SK-N-SH (cell line): ENCODE data around the gene ZNF358. TPM values are rescaled to one million over a fixed set of nuclear protein-coding genes. Genes with fewer than 3 reads are reported as not detected.

Experiments
- CTCF ChIA-PET: fragments of 300-600, 350-600 bp; formaldehyde crosslinking; extraction: SDS; loops from one replicate; lab custom pipeline; 2021; lab: Yijun Ruan, JAX
- POLR2A ChIA-PET: fragments of 350-600 bp; sonication (Branson Sonifier 250); formaldehyde crosslinking; extraction: SDS; loops from one replicate; lab custom pipeline; 2020; ENCODE audit warnings: antibody characterized with exemption, inconsistent platforms; lab: Yijun Ruan, JAX
- DNase-seq: peaks from one replicate; pipeline ENCODE4 v3.0.0; 2012
- H2AFZ ChIP-seq: fragments of 200-600 bp; sonication (generic); 2 replicates; pipeline ENCODE4 v1.8.1; 2016; ENCODE audit warnings: antibody characterized with exemption, mild to moderate bottlenecking, low read depth
- H3F3A ChIP-seq: fragments of 200-600 bp; sonication (generic); replicated peaks from 2 replicates; pipeline ENCODE3; 2016; ENCODE audit warnings: antibody characterized with exemption, mild to moderate bottlenecking; ENCODE audit not compliant: insufficient read depth
- H3K27ac ChIP-seq, 2 experiments: fragments of 200-500 bp in 1 of 2; fragments of 200-600 bp in 1 of 2; sonication (Bioruptor generic) in 1 of 2; sonication (generic), shearing (Covaris generic) in 1 of 2; 2 replicates each; pipeline versions ENCODE4 v1.5.1 to v1.6.1; 2014 to 2016; ENCODE audit warnings: low read depth in 2 of 2, inconsistent platforms in 1 of 2, low read length in 1 of 2, mild to moderate bottlenecking in 1 of 2, mixed read lengths in 1 of 2
- H3K27me3 ChIP-seq: fragments of 200-600 bp; sonication (generic), shearing (Covaris generic); 2 replicates; pipeline ENCODE4 v1.6.1; 2016; ENCODE audit warnings: mixed run types; ENCODE audit not compliant: insufficient read depth
- H3K36me3 ChIP-seq, 2 experiments: fragments of 200-500 bp in 1 of 2; fragments of 200-600 bp in 1 of 2; sonication (Bioruptor generic) in 1 of 2; sonication (generic) in 1 of 2; replicated peaks in 1 of 2; 2 replicates each; pipeline versions ENCODE3 to v1.5.1; 2014 to 2016; ENCODE audit warnings: low read length in 1 of 2, mild to moderate bottlenecking in 1 of 2; ENCODE audit not compliant: insufficient read depth in 2 of 2, control insufficient read depth in 1 of 2
- H3K4me1 ChIP-seq, 2 experiments: fragments of 200-500 bp in 1 of 2; fragments of 200-600 bp in 1 of 2; sonication (Bioruptor generic) in 1 of 2; sonication (generic), shearing (Covaris generic) in 1 of 2; 2 replicates each; pipeline versions ENCODE4 v1.5.1 to v1.6.1; 2014 to 2016; ENCODE audit warnings: low read depth in 1 of 2, low read length in 1 of 2, mixed run types in 1 of 2; ENCODE audit not compliant: insufficient read depth in 2 of 2, control insufficient read depth in 1 of 2
- H3K4me2 ChIP-seq: fragments of 200-600 bp; sonication (generic), shearing (Covaris generic); 2 replicates; pipeline ENCODE4 v1.6.1; 2017; ENCODE audit warnings: mixed run types
- H3K4me3 ChIP-seq, 2 experiments: fragments of 200-500 bp in 1 of 2; fragments of 200-600 bp in 1 of 2; sonication (Bioruptor generic) in 1 of 2; sonication (generic), shearing (Covaris generic) in 1 of 2; 2 replicates each; pipeline versions ENCODE4 v1.5.1 to v1.8.1; 2014 to 2016; ENCODE audit warnings: low read depth in 2 of 2, inconsistent platforms in 1 of 2, low read length in 1 of 2, mild to moderate bottlenecking in 1 of 2, mixed read lengths in 1 of 2, moderate library complexity in 1 of 2
- H3K79me2 ChIP-seq: fragments of 200-600 bp; sonication (generic); 2 replicates; pipeline ENCODE4 v1.8.1; 2017; ENCODE audit warnings: mild to moderate bottlenecking; ENCODE audit not compliant: insufficient read depth
- H3K9ac ChIP-seq: fragments of 200-600 bp; sonication (generic); 2 replicates; pipeline ENCODE4 v1.6.1; 2017; ENCODE audit warnings: mixed run types
- H3K9me2 ChIP-seq: fragments of 200-600 bp; sonication (generic); 2 replicates; pipeline ENCODE4 v1.6.1; 2017; ENCODE audit warnings: mixed run types
- H3K9me3 ChIP-seq: fragments of 200-600 bp; sonication (generic); 2 replicates; pipeline ENCODE4 v1.6.1; 2017; ENCODE audit warnings: mixed run types, mild to moderate bottlenecking, moderate library complexity
- H4K20me1 ChIP-seq: fragments of 200-600 bp; sonication (generic); 2 replicates; pipeline ENCODE4 v1.6.1; 2017; ENCODE audit warnings: mild to moderate bottlenecking, mixed run types; ENCODE audit not compliant: insufficient read depth
- EP300 ChIP-seq, 2 experiments: IDR thresholded peaks; 2 replicates each; pipeline versions ENCODE4 v1.4.0 to v1.6.1; 2012; ENCODE audit warnings: borderline replicate concordance in 1 of 2, low read depth in 1 of 2, low read length in 1 of 2
- MXI1 ChIP-seq: IDR thresholded peaks from 2 replicates; pipeline ENCODE4 v1.6.1; 2012; ENCODE audit warnings: mild to moderate bottlenecking, low read depth, low read length, improper control_type of control experiment
- NFIC ChIP-seq: IDR thresholded peaks from 2 replicates; pipeline ENCODE4 v1.4.0; 2012; ENCODE audit warnings: borderline replicate concordance
- RAD21 ChIP-seq: IDR thresholded peaks from 2 replicates; pipeline ENCODE4 v1.6.1; 2012; ENCODE audit warnings: mild to moderate bottlenecking, low read length
- RCOR1 ChIP-seq: fragments of 150-350 bp; IDR thresholded peaks from 2 replicates; pipeline ENCODE4 v1.6.1; 2017; ENCODE audit warnings: antibody characterized with exemption, low read length
- RXRA ChIP-seq: IDR thresholded peaks from 2 replicates; pipeline ENCODE4 v1.4.0; 2012; ENCODE audit warnings: low read depth, mild to moderate bottlenecking, borderline replicate concordance
- TAF1 ChIP-seq: IDR thresholded peaks from 2 replicates; pipeline ENCODE4 v1.6.1; 2012; ENCODE audit warnings: low read depth, mild to moderate bottlenecking, low read length, moderate library complexity, borderline replicate concordance
- WGBS: methylation state at CpG from one replicate; pipeline ENCODE4 v1.1.6; 2017; ENCODE audit warnings: low lambda C conversion rate; 5-methylcytosine and 5-hydroxymethylcytosine counted together
- polyA plus RNA-seq, 3 experiments: library from polyadenylated mRNA; depleted of rRNA; stranded (reverse); fragments of >200 nt; gene quantifications; 2 replicates each; pipeline ENCODE4 v1.2.3, GENCODE V29; 2012
- TF ChIP-seq, protein P1 (sequence below): IDR thresholded peaks from 2 replicates; pipeline ENCODE4 v1.4.0; 2012; ENCODE audit warnings: low read depth, borderline replicate concordance
- TF ChIP-seq, protein P2 (sequence below): fragments of 200-600 bp; sonication (generic); IDR thresholded peaks from 2 replicates; pipeline ENCODE4 v1.6.1; 2017; ENCODE audit warnings: antibody characterized with exemption, mild to moderate bottlenecking, moderate library complexity

The ZNF358 gene
- polyA plus RNA-seq, 1 of the 3 experiments (the other 2 are of a cell fraction), result 49.3 TPM

DNA sequence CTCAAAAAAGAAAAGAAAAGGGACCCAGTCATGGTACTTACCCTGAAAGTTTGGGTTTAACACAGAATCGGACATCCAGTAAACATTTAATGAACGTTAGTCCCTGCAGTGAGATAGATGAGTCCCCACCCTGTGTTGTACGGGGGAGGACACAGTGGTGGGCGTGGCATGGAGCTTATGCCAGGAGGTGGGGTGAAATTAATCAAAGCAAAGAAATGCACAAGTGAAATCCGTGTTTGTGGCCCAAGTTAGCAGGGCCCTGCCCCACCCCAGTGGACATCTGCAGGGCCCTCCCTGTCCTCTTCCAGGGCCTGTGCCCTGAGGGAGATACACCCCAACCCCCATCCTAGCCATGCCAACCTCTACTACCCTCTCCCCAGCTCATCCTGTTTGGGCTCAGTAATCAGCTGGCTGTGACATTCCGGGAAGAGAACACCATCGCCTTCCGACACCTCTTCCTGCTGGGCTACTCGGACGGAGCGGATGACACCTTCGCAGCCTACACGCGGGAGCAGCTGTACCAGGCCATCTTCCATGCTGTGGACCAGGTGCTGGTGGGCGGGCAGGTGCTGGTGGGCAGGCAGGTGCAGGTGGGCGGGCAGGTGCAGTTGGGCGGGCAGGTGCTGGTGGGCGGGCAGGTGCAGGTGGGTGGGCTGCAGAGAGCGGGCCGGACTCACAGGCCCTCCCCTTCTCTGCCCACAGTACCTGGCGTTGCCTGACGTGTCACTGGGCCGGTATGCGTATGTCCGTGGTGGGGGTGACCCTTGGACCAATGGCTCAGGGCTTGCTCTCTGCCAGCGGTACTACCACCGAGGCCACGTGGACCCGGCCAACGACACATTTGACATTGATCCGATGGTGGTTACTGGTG, 10.4 kb downstream of the ZNF358 start:
- CTCF ChIA-PET, result no interaction called here
- H3K9ac ChIP-seq, result no peak overlapping the region
- POLR2A ChIA-PET, result interaction anchor here (0.7 kb wide), 1 partner anchor 10 kb away, joined by 3 read pairs; no protein-coding TSS in a partner anchor
- peaks cover 5 to 14% of the 10 kb centered on the region in 2 experiments; a peak in 2 of 4 replicates for H3K4me1 ChIP-seq
- H3K36me3 ChIP-seq, result peaks cover 0 to 3% of the 10 kb centered on the region in 2 experiments
- TF ChIP-seq NFIC, result no peak
- TF ChIP-seq MXI1, result no peak
- TF ChIP-seq, protein P1, sequence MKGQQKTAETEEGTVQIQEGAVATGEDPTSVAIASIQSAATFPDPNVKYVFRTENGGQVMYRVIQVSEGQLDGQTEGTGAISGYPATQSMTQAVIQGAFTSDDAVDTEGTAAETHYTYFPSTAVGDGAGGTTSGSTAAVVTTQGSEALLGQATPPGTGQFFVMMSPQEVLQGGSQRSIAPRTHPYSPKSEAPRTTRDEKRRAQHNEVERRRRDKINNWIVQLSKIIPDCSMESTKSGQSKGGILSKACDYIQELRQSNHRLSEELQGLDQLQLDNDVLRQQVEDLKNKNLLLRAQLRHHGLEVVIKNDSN, result no peak
- no peak for TF ChIP-seq RAD21
- no peaks in the 10 kb centered on the region for H3K27me3 ChIP-seq
- H3K4me3 ChIP-seq, result no peak overlapping the region
- peaks cover 6% of the 10 kb centered on the region for H3F3A ChIP-seq
- H3K27ac ChIP-seq, result no peak overlapping the region
- no peaks in the 10 kb centered on the region for H4K20me1 ChIP-seq
- no peak overlapping the region for H2AFZ ChIP-seq
- no peak for DNase-seq
- no peaks in the 10 kb centered on the region for H3K9me2 ChIP-seq
- peaks cover 7% of the 10 kb centered on the region for H3K79me2 ChIP-seq
- H3K9me3 ChIP-seq, result no peaks in the 10 kb centered on the region
- 87% methylated on average over 15 of the region's 31 CpGs for WGBS
- no peak overlapping the region for H3K4me2 ChIP-seq

DNA sequence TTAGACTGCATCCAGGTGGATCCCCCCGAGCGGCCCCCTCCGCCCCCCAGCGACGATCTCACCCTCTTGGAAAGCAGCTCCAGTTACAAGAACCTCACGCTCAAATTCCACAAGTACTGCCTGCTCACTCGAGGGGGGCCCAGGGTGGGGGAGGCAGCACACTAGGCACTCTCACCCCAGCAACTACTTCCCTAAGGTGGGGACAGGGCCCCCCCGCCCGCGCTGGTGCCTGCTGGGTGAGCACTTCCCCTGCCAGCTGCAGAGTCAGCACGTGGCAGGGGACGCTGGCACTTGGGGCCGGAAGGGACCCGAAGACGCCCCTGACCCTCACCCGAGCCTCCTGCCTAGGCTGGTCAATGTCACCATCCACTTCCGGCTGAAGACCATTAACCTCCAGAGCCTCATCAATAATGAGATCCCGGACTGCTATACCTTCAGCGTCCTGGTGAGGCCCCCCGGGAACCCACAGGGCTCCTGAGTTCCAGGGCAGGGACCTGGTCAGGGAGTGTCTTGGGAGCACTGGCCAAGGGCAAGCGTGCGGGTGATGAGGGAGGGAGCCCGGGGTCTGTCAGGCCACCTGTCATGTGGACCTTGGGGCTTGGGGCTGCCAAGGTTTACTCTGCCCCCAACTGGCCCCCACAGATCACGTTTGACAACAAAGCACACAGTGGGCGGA, 11.8 kb downstream of the ZNF358 start:
- Histone ChIP-seq H2AFZ (no peak overlapping the region), H3K27ac (no peak overlapping the region), H3K9me2 (no peaks in the 10 kb centered on the region), H3K36me3 (peaks cover 0 to 3% of the 10 kb centered on the region in 2 experiments), H3K4me3 (no peak overlapping the region), H3K4me2 (no peak overlapping the region), H3K27me3 (no peaks in the 10 kb centered on the region), H3K4me1 (peaks cover 5 to 9% of the 10 kb centered on the region in 2 experiments; a peak in 2 of 4 replicates), H3K79me2 (peaks cover 5% of the 10 kb centered on the region), H3K9ac (no peak overlapping the region), H4K20me1 (no peaks in the 10 kb centered on the region), H3K9me3 (no peaks in the 10 kb centered on the region), H3F3A (no peaks in the 10 kb centered on the region)
- DNase-seq, result no peak
- 96% methylated on average over 4 of the region's 25 CpGs for WGBS
- ChIA-PET CTCF (no interaction called here), POLR2A (no interaction called here)
- TF ChIP-seq RCOR1 (no peak), RXRA (no peak), EP300 (IDR thresholded peaks at IDR 0.05; ENCODE audit: borderline replicate concordance in 1 of 2, low read depth in 1 of 2, low read length in 1 of 2) (no peak), TAF1 (no peak)
- TF ChIP-seq, protein P2, sequence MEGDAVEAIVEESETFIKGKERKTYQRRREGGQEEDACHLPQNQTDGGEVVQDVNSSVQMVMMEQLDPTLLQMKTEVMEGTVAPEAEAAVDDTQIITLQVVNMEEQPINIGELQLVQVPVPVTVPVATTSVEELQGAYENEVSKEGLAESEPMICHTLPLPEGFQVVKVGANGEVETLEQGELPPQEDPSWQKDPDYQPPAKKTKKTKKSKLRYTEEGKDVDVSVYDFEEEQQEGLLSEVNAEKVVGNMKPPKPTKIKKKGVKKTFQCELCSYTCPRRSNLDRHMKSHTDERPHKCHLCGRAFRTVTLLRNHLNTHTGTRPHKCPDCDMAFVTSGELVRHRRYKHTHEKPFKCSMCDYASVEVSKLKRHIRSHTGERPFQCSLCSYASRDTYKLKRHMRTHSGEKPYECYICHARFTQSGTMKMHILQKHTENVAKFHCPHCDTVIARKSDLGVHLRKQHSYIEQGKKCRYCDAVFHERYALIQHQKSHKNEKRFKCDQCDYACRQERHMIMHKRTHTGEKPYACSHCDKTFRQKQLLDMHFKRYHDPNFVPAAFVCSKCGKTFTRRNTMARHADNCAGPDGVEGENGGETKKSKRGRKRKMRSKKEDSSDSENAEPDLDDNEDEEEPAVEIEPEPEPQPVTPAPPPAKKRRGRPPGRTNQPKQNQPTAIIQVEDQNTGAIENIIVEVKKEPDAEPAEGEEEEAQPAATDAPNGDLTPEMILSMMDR, result no peak
